ENCODE data around the gene OBSL1. TPM values are rescaled to one million over a fixed set of nuclear protein-coding genes. Genes with fewer than 3 reads are reported as not detected.

The OBSL1 gene
- total and polyA plus RNA-seq, 2 of the 4 experiments (the other 2 are of a cell fraction) = 21.5 to 51.2 TPM

DNA sequence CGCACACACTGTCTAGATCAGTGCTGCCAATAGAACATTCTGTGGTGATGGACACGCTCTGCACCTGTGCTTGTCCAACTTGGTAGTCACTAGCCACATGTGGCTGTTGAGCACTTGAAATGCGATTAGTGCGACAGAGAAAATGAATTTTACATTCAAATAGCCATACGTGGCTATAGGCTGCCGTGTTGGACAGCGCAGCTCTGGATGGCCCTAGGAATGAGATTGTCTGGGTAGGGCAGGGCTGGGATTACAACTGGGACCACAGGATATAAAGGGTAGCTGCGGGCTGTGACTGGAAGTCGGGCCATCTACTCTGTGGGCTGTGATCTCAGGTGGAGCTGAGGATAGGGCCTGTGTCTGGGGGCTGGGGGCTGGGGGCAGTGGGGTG, 51.8 kb downstream of the OBSL1 start:
- H4K20me1 ChIP-seq (ENCODE audit: insufficient read depth, low read length) = no peaks in the 10 kb centered on the region; the same call in 1 of the 2 replicates
- intact Hi-C loops (cut with micrococcal nuclease) (no loop called here), in situ Hi-C loops (cut with MboI; ENCODE audit: low sequenced_read_pairs) (no loop called here), dilution Hi-C loops (cut with HindIII; ENCODE audit: low sequenced_read_pairs, unreplicated experiment) (no loop called here)
- no peaks in the 10 kb centered on the region for H3K79me1 ChIP-seq (ENCODE audit: low read depth in 1 of 2, low read length in 2 of 2)
- no peak overlapping the region for H2BK20ac ChIP-seq (ENCODE audit: low read depth, low read length)
- no peak overlapping the region for H2AK5ac ChIP-seq (ENCODE audit: low read depth, low read length)
- no peak for DNase-seq
- BruUV-seq (replicated peaks) = no TSS peak
- no peak overlapping the region for H3K4me2 ChIP-seq (ENCODE audit: low read depth, low read length)
- no peak overlapping the region for H3K27ac ChIP-seq (ENCODE audit: insufficient read depth, low read length)
- POLR2A ChIA-PET (ENCODE audit: unreplicated experiment) = no interaction called here
- H3K18ac ChIP-seq (ENCODE audit: low read depth, low read length) = no peak overlapping the region
- H3K4me3 ChIP-seq (ENCODE audit: insufficient read depth, low read depth, low read length) = no peak overlapping the region
- ATAC-seq (ENCODE audit: low read depth) = no peak
- peaks cover 43% of the 10 kb centered on the region for H3K27me3 ChIP-seq (ENCODE audit: control insufficient read depth, insufficient read depth, low read length)
- H2BK5ac ChIP-seq (ENCODE audit: low read depth, low read length, poor library complexity, severe bottlenecking) = no peak overlapping the region
- no peak overlapping the region for H2AFZ ChIP-seq (replicated peaks; ENCODE audit: low read length, poor library complexity)
- no peaks in the 10 kb centered on the region for H3K9me1 ChIP-seq (ENCODE audit: insufficient read depth, low read length)
- no peak overlapping the region for H2BK15ac ChIP-seq (ENCODE audit: low read depth, low read length)
- H4K5ac ChIP-seq (ENCODE audit: low read depth, low read length) = no peak overlapping the region
- H3K4ac ChIP-seq (ENCODE audit: low read depth, low read length) = no peak overlapping the region
- no peak overlapping the region for H4K91ac ChIP-seq (ENCODE audit: insufficient read depth, low read depth, low read length)
- CTCF ChIA-PET = interaction anchor here (1.9 kb wide), 1 partner anchor 10 kb away, joined by 12 read pairs; no protein-coding TSS in a partner anchor
- H3K14ac ChIP-seq (replicated peaks; ENCODE audit: low read depth, low read length) = no peak overlapping the region
- TF ChIP-seq SMC3 (IDR thresholded peaks at IDR 0.05; ENCODE audit: low read depth, low read length) (no peak), NFE2L2 (IDR thresholded peaks at IDR 0.05; ENCODE audit: low read depth, low read length) (no peak), RFX5 (IDR thresholded peaks at IDR 0.05; ENCODE audit: low read depth, low read length) (no peak), CHD1 (IDR thresholded peaks at IDR 0.05; ENCODE audit: low read depth, low read length) (no peak), FOS (IDR thresholded peaks at IDR 0.05; ENCODE audit: low read depth, low read length) (no peak), MAZ (IDR thresholded peaks at IDR 0.05; ENCODE audit: borderline replicate concordance, low read depth, low read length) (no peak), MAFK (IDR thresholded peaks at IDR 0.05; ENCODE audit: low read depth, low read length) (no peak), MXI1 (IDR thresholded peaks at IDR 0.05; ENCODE audit: borderline replicate concordance, low read depth, low read length) (no peak), CEBPB (IDR thresholded peaks at IDR 0.05; ENCODE audit: low read depth, low read length) (no peak), RAD21 (IDR thresholded peaks at IDR 0.05; ENCODE audit: low read length) (no peak)
- TF ChIP-seq, protein P1, sequence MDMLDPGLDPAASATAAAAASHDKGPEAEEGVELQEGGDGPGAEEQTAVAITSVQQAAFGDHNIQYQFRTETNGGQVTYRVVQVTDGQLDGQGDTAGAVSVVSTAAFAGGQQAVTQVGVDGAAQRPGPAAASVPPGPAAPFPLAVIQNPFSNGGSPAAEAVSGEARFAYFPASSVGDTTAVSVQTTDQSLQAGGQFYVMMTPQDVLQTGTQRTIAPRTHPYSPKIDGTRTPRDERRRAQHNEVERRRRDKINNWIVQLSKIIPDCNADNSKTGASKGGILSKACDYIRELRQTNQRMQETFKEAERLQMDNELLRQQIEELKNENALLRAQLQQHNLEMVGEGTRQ (IDR thresholded peaks at IDR 0.05; ENCODE audit: low read depth, low read length) = no peak
- TF ChIP-seq, protein P2, sequence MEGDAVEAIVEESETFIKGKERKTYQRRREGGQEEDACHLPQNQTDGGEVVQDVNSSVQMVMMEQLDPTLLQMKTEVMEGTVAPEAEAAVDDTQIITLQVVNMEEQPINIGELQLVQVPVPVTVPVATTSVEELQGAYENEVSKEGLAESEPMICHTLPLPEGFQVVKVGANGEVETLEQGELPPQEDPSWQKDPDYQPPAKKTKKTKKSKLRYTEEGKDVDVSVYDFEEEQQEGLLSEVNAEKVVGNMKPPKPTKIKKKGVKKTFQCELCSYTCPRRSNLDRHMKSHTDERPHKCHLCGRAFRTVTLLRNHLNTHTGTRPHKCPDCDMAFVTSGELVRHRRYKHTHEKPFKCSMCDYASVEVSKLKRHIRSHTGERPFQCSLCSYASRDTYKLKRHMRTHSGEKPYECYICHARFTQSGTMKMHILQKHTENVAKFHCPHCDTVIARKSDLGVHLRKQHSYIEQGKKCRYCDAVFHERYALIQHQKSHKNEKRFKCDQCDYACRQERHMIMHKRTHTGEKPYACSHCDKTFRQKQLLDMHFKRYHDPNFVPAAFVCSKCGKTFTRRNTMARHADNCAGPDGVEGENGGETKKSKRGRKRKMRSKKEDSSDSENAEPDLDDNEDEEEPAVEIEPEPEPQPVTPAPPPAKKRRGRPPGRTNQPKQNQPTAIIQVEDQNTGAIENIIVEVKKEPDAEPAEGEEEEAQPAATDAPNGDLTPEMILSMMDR (conservative IDR thresholded peaks at IDR 0.05; ENCODE audit: low read depth, low read length) = no peak
- TF ChIP-seq, protein P3, sequence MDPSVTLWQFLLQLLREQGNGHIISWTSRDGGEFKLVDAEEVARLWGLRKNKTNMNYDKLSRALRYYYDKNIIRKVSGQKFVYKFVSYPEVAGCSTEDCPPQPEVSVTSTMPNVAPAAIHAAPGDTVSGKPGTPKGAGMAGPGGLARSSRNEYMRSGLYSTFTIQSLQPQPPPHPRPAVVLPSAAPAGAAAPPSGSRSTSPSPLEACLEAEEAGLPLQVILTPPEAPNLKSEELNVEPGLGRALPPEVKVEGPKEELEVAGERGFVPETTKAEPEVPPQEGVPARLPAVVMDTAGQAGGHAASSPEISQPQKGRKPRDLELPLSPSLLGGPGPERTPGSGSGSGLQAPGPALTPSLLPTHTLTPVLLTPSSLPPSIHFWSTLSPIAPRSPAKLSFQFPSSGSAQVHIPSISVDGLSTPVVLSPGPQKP (IDR thresholded peaks at IDR 0.05; ENCODE audit: borderline replicate concordance, low read depth, low read length) = no peak
- H3K36me3 ChIP-seq (ENCODE audit: control insufficient read depth, insufficient read depth, low read length) = no peaks in the 10 kb centered on the region
- no peak overlapping the region for H3K23ac ChIP-seq (ENCODE audit: low read depth, low read length)
- H2BK120ac ChIP-seq (ENCODE audit: low read depth, low read length) = no peak overlapping the region
- WGBS, 2 experiments (ENCODE audit: extremely low coverage in 2 of 2, insufficient read length in 1 of 2) = 96% methylated on average over 5 of the region's 9 CpGs; no CpG with 5 or more reads in 1 of the 2 experiments
- no peak overlapping the region for H3K9ac ChIP-seq (ENCODE audit: low read depth, low read length)
- H4K8ac ChIP-seq (ENCODE audit: low read depth in 2 of 2, low read length in 2 of 2) = no peak overlapping the region
- peaks cover 16% of the 10 kb centered on the region for H3K4me1 ChIP-seq (ENCODE audit: control insufficient read depth, insufficient read depth, low read length)
- no peak overlapping the region for H3K56ac ChIP-seq (ENCODE audit: extremely low read depth, insufficient read depth, low read length)
- H3K9me3 ChIP-seq (ENCODE audit: control insufficient read depth, insufficient read depth, low read length) = no peaks in the 10 kb centered on the region
- no peak overlapping the region for H2AK9ac ChIP-seq (replicated peaks; ENCODE audit: low read depth, low read length, poor library complexity)
